ENCODE data around the gene ZNF362. TPM values are rescaled to one million over a fixed set of nuclear protein-coding genes. Genes with fewer than 3 reads are reported as not detected.

ZNF362 gene
- total RNA-seq, 2 donors from 2014 or later, result 45.0 to 52.0 TPM

DNA sequence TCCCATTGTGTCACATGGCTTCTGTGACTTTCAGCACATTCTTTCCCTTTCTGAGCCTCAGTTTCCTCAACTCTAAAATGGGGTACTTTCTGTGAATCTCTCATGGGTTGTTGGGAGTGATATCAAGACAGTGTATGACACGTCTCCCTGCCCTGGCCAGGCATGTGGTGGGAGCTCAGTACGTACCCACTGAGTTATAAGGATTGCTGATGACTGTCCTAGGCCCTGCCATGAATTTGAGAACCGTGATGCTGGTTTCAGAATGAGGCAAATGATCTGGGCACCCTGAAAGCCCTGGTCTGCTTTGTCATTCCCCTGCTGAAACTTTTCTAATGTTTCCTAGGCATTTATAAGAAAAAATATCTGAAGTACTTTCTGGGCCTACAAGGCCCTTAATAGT lies 3.6 kb downstream of the ZNF362 start:
- H3K4me3 ChIP-seq, result no peak overlapping the region
- no peaks in the 10 kb centered on the region for H3K9me3 ChIP-seq
- DNase-seq (ENCODE audit: low spot score), result no peak
- no peaks in the 10 kb centered on the region for H3K4me1 ChIP-seq (replicated peaks)
- H3K36me3 ChIP-seq, result no peaks in the 10 kb centered on the region
- H3K27me3 ChIP-seq (replicated peaks; ENCODE audit: insufficient read depth), result no peaks in the 10 kb centered on the region
- intact Hi-C loops (cut with DNase I), result loop anchor here (5.0 kb wide), 1 partner anchor 72 kb away; no protein-coding TSS in a partner anchor
- TF ChIP-seq POLR2AphosphoS5 (IDR thresholded peaks at IDR 0.05) (no peak), POLR2A (IDR thresholded peaks at IDR 0.05) (no peak)
- TF ChIP-seq, protein P1, sequence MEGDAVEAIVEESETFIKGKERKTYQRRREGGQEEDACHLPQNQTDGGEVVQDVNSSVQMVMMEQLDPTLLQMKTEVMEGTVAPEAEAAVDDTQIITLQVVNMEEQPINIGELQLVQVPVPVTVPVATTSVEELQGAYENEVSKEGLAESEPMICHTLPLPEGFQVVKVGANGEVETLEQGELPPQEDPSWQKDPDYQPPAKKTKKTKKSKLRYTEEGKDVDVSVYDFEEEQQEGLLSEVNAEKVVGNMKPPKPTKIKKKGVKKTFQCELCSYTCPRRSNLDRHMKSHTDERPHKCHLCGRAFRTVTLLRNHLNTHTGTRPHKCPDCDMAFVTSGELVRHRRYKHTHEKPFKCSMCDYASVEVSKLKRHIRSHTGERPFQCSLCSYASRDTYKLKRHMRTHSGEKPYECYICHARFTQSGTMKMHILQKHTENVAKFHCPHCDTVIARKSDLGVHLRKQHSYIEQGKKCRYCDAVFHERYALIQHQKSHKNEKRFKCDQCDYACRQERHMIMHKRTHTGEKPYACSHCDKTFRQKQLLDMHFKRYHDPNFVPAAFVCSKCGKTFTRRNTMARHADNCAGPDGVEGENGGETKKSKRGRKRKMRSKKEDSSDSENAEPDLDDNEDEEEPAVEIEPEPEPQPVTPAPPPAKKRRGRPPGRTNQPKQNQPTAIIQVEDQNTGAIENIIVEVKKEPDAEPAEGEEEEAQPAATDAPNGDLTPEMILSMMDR (IDR thresholded peaks at IDR 0.05), result no peak
- H3K27ac ChIP-seq, result no peak overlapping the region
- WGBS, result 92% methylated on average over 3 of the region's 3 CpGs

DNA sequence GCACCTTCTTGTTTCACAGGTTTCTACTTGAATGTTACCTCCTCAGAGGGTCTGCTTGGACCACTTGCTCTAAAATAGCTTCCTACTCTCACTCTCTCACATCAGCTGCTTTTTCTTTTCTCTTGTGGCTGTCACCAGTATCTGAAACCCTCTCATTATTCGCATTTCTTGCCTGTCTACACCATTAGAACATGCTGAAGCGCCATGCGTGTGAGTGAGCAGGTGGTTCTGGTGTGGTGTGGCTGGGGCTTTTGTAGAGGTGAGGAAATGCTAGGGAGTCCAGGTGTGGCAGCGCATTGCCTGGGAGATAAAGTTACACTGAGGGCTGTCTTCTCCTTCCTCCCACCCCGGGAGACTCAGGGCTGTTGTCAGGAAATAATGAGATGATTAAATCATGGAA lies 4.1 kb downstream of the ZNF362 start:
- DNase-seq (ENCODE audit: low spot score), result no peak
- Histone ChIP-seq H3K27me3 (replicated peaks; ENCODE audit: insufficient read depth) (no peaks in the 10 kb centered on the region), H3K27ac (no peak overlapping the region), H3K4me1 (replicated peaks) (no peaks in the 10 kb centered on the region), H3K9me3 (no peaks in the 10 kb centered on the region), H3K36me3 (no peaks in the 10 kb centered on the region), H3K4me3 (no peak overlapping the region)
- WGBS, result 64% methylated on average over 5 of the region's 5 CpGs
- TF ChIP-seq POLR2AphosphoS5 (IDR thresholded peaks at IDR 0.05), result no peak
- TF ChIP-seq POLR2A (IDR thresholded peaks at IDR 0.05), result no peak
- TF ChIP-seq, protein P1 (IDR thresholded peaks at IDR 0.05), result no peak
- intact Hi-C loops (cut with DNase I), result no loop called here

- no peaks in the 10 kb centered on the region for H3K9me3 ChIP-seq
- no peaks in the 10 kb centered on the region for H3K4me1 ChIP-seq (replicated peaks)
- no peak for TF ChIP-seq POLR2A (IDR thresholded peaks at IDR 0.05)
- DNase-seq (ENCODE audit: low spot score), result no peak
- H3K36me3 ChIP-seq, result no peaks in the 10 kb centered on the region
- intact Hi-C loops (cut with DNase I), result no loop called here
- no peak overlapping the region for H3K4me3 ChIP-seq
- WGBS, result 19% methylated on average over 7 of the region's 7 CpGs
- no peaks in the 10 kb centered on the region for H3K27me3 ChIP-seq (replicated peaks; ENCODE audit: insufficient read depth)
- no peak overlapping the region for H3K27ac ChIP-seq
These were observed 5.1 kb downstream of the ZNF362 start for GRCh38 chr1:33261344-33261743.

DNA sequence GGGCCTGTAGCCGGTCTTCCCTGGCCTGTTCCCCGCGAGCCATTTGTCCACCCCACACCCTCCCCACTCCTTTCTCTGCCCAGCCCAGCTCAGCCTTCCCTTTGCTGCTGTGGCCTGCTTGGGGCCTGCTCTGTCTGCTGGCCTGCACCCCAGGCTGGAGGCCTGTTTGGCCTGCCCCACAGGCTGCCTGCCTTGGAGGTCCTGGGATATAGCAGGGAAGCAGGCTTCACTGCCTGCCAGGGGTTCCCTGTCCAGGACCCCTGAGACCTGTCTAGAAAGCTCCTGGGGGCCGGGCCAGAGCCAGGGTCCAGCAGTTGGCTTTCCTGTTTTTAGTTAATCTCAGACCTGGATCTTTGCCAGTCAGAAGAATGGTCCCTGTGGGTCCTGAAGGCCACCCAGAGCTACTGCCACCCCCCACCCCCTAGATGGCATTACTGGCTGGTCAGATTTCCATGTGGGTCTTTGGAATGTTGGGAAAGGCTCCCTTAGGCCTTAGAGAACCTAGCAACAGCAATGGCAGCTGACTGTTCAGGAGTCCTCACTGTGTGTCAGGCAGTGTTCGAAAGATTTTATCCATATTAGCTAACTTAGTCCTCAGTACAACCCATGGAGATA lies 7.7 kb downstream of the ZNF362 start:
- no peaks in the 10 kb centered on the region for H3K4me1 ChIP-seq (replicated peaks)
- 82% methylated on average over 5 of the region's 5 CpGs for WGBS

GRCh38 chr1:33265780-33266605 lies 9.7 kb downstream of the ZNF362 start:
- Histone ChIP-seq H3K36me3 (no peaks in the 10 kb centered on the region), H3K27ac (no peak overlapping the region), H3K4me3 (no peak overlapping the region), H3K27me3 (replicated peaks; ENCODE audit: insufficient read depth) (no peaks in the 10 kb centered on the region), H3K9me3 (no peaks in the 10 kb centered on the region), H3K4me1 (replicated peaks) (no peaks in the 10 kb centered on the region)
- 76% methylated on average over 10 of the region's 10 CpGs for WGBS
- intact Hi-C loops (cut with DNase I), result no loop called here
- TF ChIP-seq, protein P1 (IDR thresholded peaks at IDR 0.05), result no peak
- TF ChIP-seq POLR2A (IDR thresholded peaks at IDR 0.05) (no peak), POLR2AphosphoS5 (IDR thresholded peaks at IDR 0.05) (no peak)
- DNase-seq (ENCODE audit: low spot score), result no peak

More for the DNA sequence above, 7.7 kb downstream of the ZNF362 start:
- Histone ChIP-seq H3K27ac (no peak overlapping the region), H3K4me3 (no peak overlapping the region), H3K36me3 (no peaks in the 10 kb centered on the region), H3K9me3 (no peaks in the 10 kb centered on the region), H3K27me3 (replicated peaks; ENCODE audit: insufficient read depth) (no peaks in the 10 kb centered on the region)
- no peak for DNase-seq (ENCODE audit: low spot score)
- intact Hi-C loops (cut with DNase I), result no loop called here
- no peak for TF ChIP-seq POLR2A (IDR thresholded peaks at IDR 0.05)
- no peak for TF ChIP-seq POLR2AphosphoS5 (IDR thresholded peaks at IDR 0.05)
